HepG2 (cell line): ENCODE data around the gene TNPO3. TPM values are rescaled to one million over a fixed set of nuclear protein-coding genes. Genes with fewer than 3 reads are reported as not detected.

Experiments used
- ATAC-seq: fragments of 200-7000 bp; cut with Tn5 transposase; 3 replicates; pipeline ENCODE4 v1.9.1; 2020; ENCODE audit warnings: mild to moderate bottlenecking, moderate library complexity
- BruUV-seq: library from RNA; stranded (reverse); fragments of 400-500 nt; replicated peaks from 2 replicates; lab custom pipeline; 2021; lab: Mats Ljungman, UMichigan
- CTCF ChIA-PET: fragments of 300-600 bp; formaldehyde crosslinking; extraction: SDS; loops from one replicate; lab custom pipeline; 2021; ENCODE audit warnings: low total read pairs, inconsistent platforms, low intra/inter-chr PET ratio; lab: Yijun Ruan, JAX
- POLR2A ChIA-PET: fragments of 350-600 bp; sonication (Branson Sonifier 250); formaldehyde crosslinking; loops from one replicate; lab custom pipeline; 2020; ENCODE audit warnings: antibody characterized with exemption, inconsistent platforms; lab: Yijun Ruan, JAX
- DNase-seq: peaks from one replicate; pipeline ENCODE4 v3.0.0-alpha.2; 2015; ENCODE audit warnings: low spot score
- FAIRE-seq: peaks from 3 replicates; lab custom pipeline; 2011; peaks lifted over from hg19 to GRCh38; lab: Jason Lieb, UNC
- H2AFZ ChIP-seq: one replicate; pipeline ENCODE4 v1.6.1; 2011; ENCODE audit warnings: low read length, inconsistent platforms
- H3K27ac ChIP-seq: fragments of 300-600 bp; 3 replicates; pipeline ENCODE4 v1.8.0; 2011; ENCODE audit warnings: mixed run types, mild to moderate bottlenecking, mixed read lengths, low read length, inconsistent platforms; ENCODE audit not compliant: insufficient read depth; ENCODE audit errors: extremely low read length
- H3K27me3 ChIP-seq, 2 experiments: fragments of 200-600 bp in 1 of 2; 2 replicates in 1 of 2; 3 replicates in 1 of 2; pipeline versions ENCODE4 v1.6.0 to v1.8.0; 2011; ENCODE audit warnings: low read length in 2 of 2, mild to moderate bottlenecking in 2 of 2, moderate library complexity in 2 of 2, inconsistent platforms in 1 of 2; ENCODE audit not compliant: insufficient read depth in 2 of 2, control insufficient read depth in 1 of 2
- H3K36me3 ChIP-seq, 2 experiments: fragments of 200-600 bp in 1 of 2; replicated peaks in 1 of 2; 2 replicates in 1 of 2; 3 replicates in 1 of 2; pipeline versions ENCODE4 v1.5.1 to v1.8.0; 2011; ENCODE audit warnings: low read length in 2 of 2, inconsistent platforms in 1 of 2; ENCODE audit not compliant: insufficient read depth in 2 of 2, control insufficient read depth in 1 of 2
- H3K4me1 ChIP-seq: 2 replicates; pipeline ENCODE4 v1.5.1; 2012; ENCODE audit warnings: low read length, inconsistent platforms; ENCODE audit not compliant: insufficient read depth
- H3K4me2 ChIP-seq: 2 replicates; pipeline ENCODE4 v1.6.0; 2011; ENCODE audit warnings: low read depth, low read length, inconsistent platforms
- H3K4me3 ChIP-seq, 3 experiments: fragments of 200-600 bp in 1 of 3; sonication (generic), shearing (Covaris generic) in 1 of 3; replicated peaks in 1 of 3; 2 replicates each; pipeline ENCODE4 v1.5.1; 2011 to 2016; ENCODE audit warnings: low read length in 3 of 3, inconsistent platforms in 2 of 3, low read depth in 2 of 3, mild to moderate bottlenecking in 2 of 3, control low read depth in 1 of 3, mixed read lengths in 1 of 3; ENCODE audit not compliant: insufficient read depth in 1 of 3
- H3K79me2 ChIP-seq: one replicate; pipeline ENCODE4 v1.6.1; 2011; ENCODE audit warnings: low read length, inconsistent platforms; ENCODE audit not compliant: insufficient read depth
- H3K9ac ChIP-seq: 2 replicates; pipeline ENCODE4 v1.6.0; 2011; ENCODE audit warnings: mild to moderate bottlenecking, low read depth, low read length, inconsistent platforms; ENCODE audit not compliant: insufficient read depth
- H3K9me3 ChIP-seq: 2 replicates; pipeline ENCODE4 v1.5.1; 2012; ENCODE audit warnings: mild to moderate bottlenecking, low read length
- H4K20me1 ChIP-seq: 2 replicates; pipeline ENCODE4 v1.6.0; 2011; ENCODE audit warnings: inconsistent platforms, mild to moderate bottlenecking, low read length, moderate library complexity; ENCODE audit not compliant: insufficient read depth
- FOSL2 ChIP-seq: sonication (generic); formaldehyde crosslinking; IDR thresholded peaks from 2 replicates; pipeline ENCODE4 v1.4.0; 2020; ENCODE audit warnings: missing genetic modification reagents
- FOXO1 ChIP-seq: sonication (generic); formaldehyde crosslinking; IDR thresholded peaks from 2 replicates; pipeline ENCODE4 v1.4.0; 2020; ENCODE audit warnings: missing genetic modification reagents
- GABPB1 ChIP-seq: IDR thresholded peaks from 2 replicates; pipeline ENCODE4 v1.6.1; 2016; ENCODE audit warnings: mild to moderate bottlenecking, missing genetic modification reagents, moderate library complexity, missing compliant biosample characterization
- HOXA5 ChIP-seq: sonication (generic); formaldehyde crosslinking; IDR thresholded peaks from 2 replicates; pipeline ENCODE4 v1.4.0; 2020; ENCODE audit warnings: missing genetic modification reagents
- ZNF20 ChIP-seq: sonication (generic); formaldehyde crosslinking; IDR thresholded peaks from 2 replicates; pipeline ENCODE4 v1.4.0; 2020; ENCODE audit warnings: mild to moderate bottlenecking, moderate library complexity, missing genetic modification reagents
- ZNF619 ChIP-seq: sonication (generic); formaldehyde crosslinking; IDR thresholded peaks from 2 replicates; pipeline ENCODE4 v1.4.0; 2020; ENCODE audit warnings: mild to moderate bottlenecking, missing genetic modification reagents
- WGBS: methylation state at CpG from one replicate; pipeline ENCODE4 v1.1.6; 2017; ENCODE audit warnings: low lambda C conversion rate; 5-methylcytosine and 5-hydroxymethylcytosine counted together
- in situ Hi-C: cut with HindIII; loops from 2 replicates; pipeline ENCODE4 v1.10.0; 2017; ENCODE audit warnings: low pct_unique_long_range_greater_than_20kb; ENCODE audit not compliant: extremely low pct_ligation_motif_present
- intact Hi-C: fragments of 100-400 bp; cut with micrococcal nuclease; formaldehyde crosslinking; loops from one replicate; pipeline ENCODE4 v1.10.0; 2022; ENCODE audit not compliant: unreplicated experiment
- polyA plus RNA-seq, 8 experiments: library from polyadenylated mRNA; depleted of rRNA in 3 of 8; stranded (reverse) in 7 of 8; unstranded in 1 of 8; fragments of >200 nt; fragmentation: Illumina TruSeq in 4 of 8; extraction: Trizol in 4 of 8; gene quantifications; 2 replicates each; pipeline versions ENCODE4 v1.2.1 to v1.2.3, GENCODE V29; 2011 to 2016; ENCODE audit warnings: low read depth in 4 of 8, missing spikeins in 1 of 8, mixed read lengths in 1 of 8; ENCODE audit not compliant: insufficient read depth in 1 of 8
- total RNA-seq, 5 experiments: library from RNA; depleted of rRNA; stranded (reverse); fragments of >200 nt; fragmentation: Illumina TruSeq; extraction: Trizol; gene quantifications; 2 replicates each; pipeline ENCODE4 v1.2.3, GENCODE V29; 2016; ENCODE audit warnings: low read depth in 1 of 5
- TF ChIP-seq, protein P1 (sequence below): sonication (generic); formaldehyde crosslinking; IDR thresholded peaks from 2 replicates; pipeline ENCODE4 v1.5.1; 2020; ENCODE audit warnings: mild to moderate bottlenecking, missing genetic modification reagents, moderate library complexity
- TF ChIP-seq, protein P2 (sequence below): sonication (generic); formaldehyde crosslinking; IDR thresholded peaks from 2 replicates; pipeline ENCODE4 v1.8.0; 2022; ENCODE audit warnings: missing genetic modification reagents, mild to moderate bottlenecking, inconsistent platforms, borderline replicate concordance
- TF ChIP-seq, protein P3 (sequence below): sonication (generic); formaldehyde crosslinking; conservative IDR thresholded peaks from 2 replicates; pipeline ENCODE4 v1.4.0; 2020; ENCODE audit warnings: missing genetic modification reagents
- TF ChIP-seq, protein P4 (sequence below): sonication (generic); formaldehyde crosslinking; IDR thresholded peaks from 2 replicates; pipeline ENCODE4 v1.4.0; 2020; ENCODE audit warnings: mild to moderate bottlenecking, missing genetic modification reagents

TNPO3 gene
- total and polyA plus RNA-seq, 2 of the 13 experiments (the other 11 are each of a cell fraction or from before 2014, with no cell fraction given), result 23.8 to 44.6 TPM

DNA sequence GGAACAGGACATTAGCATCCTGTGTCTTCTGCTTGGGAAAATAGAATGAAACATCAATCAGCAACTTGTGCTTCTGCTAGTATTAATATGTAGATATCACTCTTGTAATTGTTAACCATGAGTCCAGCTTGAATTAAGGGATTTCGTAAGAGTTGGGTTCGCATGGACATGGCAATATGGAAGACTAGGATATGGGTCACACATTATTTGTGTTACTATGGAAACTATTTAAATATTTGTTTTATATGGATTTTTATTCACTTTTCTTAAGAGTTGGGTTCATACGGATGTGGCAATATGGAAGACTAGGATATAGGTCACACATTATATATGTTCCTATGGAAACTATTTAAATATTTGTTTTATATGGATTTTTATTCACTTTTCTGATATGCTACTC lies 24.5 kb downstream of the TNPO3 start:
- Histone ChIP-seq H3K27me3 (no peaks in the 10 kb centered on the region), H3K9me3 (no peaks in the 10 kb centered on the region), H3K79me2 (peaks cover 47% of the 10 kb centered on the region), H3K4me1 (no peaks in the 10 kb centered on the region), H3K36me3 (peaks cover 9 to 48% of the 10 kb centered on the region in 2 experiments), H2AFZ (no peak overlapping the region), H3K9ac (no peak overlapping the region), H4K20me1 (no peaks in the 10 kb centered on the region; the same call in 1 of the 2 replicates), H3K4me3 (no peak overlapping the region), H3K4me2 (no peak overlapping the region), H3K27ac (no peak overlapping the region)
- FAIRE-seq (no peak), DNase-seq (no peak), ATAC-seq (no peak)
- 99% methylated on average over 3 of the region's 3 CpGs for WGBS
- CTCF ChIA-PET, result no interaction called here
- no TSS peak for BruUV-seq
- intact Hi-C loops (no loop called here), in situ Hi-C loops (no loop called here)
- POLR2A ChIA-PET, result no interaction called here
- TF ChIP-seq, protein P1, sequence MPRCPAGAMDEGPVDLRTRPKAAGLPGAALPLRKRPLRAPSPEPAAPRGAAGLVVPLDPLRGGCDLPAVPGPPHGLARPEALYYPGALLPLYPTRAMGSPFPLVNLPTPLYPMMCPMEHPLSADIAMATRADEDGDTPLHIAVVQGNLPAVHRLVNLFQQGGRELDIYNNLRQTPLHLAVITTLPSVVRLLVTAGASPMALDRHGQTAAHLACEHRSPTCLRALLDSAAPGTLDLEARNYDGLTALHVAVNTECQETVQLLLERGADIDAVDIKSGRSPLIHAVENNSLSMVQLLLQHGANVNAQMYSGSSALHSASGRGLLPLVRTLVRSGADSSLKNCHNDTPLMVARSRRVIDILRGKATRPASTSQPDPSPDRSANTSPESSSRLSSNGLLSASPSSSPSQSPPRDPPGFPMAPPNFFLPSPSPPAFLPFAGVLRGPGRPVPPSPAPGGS, result no peak
- TF ChIP-seq FOSL2 (no peak), HOXA5 (CRISPR knock-in tag) (no peak), GABPB1 (no peak), FOXO1 (no peak), ZNF619 (CRISPR knock-in tag) (no peak), ZNF20 (CRISPR knock-in tag) (no peak)
- TF ChIP-seq, protein P2, sequence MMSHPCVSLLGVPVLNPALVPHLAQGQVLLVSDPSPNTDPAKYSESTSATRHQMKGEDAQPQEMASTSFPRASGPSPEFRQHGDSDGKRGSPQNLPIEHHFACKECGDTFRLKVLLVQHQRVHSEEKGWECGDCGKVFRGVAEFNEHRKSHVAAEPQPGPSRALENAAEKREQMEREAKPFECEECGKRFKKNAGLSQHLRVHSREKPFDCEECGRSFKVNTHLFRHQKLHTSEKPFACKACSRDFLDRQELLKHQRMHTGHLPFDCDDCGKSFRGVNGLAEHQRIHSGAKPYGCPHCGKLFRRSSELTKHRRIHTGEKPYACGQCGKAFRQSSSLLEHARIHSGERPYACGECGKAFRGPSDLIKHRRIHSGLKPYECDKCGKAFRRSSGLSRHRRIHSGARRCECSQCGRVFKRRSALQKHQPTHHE (CRISPR knock-in tag), result no peak
- TF ChIP-seq, protein P3, sequence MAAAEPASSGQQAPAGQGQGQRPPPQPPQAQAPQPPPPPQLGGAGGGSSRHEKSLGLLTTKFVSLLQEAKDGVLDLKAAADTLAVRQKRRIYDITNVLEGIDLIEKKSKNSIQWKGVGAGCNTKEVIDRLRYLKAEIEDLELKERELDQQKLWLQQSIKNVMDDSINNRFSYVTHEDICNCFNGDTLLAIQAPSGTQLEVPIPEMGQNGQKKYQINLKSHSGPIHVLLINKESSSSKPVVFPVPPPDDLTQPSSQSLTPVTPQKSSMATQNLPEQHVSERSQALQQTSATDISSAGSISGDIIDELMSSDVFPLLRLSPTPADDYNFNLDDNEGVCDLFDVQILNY, result no peak
- TF ChIP-seq, protein P4, sequence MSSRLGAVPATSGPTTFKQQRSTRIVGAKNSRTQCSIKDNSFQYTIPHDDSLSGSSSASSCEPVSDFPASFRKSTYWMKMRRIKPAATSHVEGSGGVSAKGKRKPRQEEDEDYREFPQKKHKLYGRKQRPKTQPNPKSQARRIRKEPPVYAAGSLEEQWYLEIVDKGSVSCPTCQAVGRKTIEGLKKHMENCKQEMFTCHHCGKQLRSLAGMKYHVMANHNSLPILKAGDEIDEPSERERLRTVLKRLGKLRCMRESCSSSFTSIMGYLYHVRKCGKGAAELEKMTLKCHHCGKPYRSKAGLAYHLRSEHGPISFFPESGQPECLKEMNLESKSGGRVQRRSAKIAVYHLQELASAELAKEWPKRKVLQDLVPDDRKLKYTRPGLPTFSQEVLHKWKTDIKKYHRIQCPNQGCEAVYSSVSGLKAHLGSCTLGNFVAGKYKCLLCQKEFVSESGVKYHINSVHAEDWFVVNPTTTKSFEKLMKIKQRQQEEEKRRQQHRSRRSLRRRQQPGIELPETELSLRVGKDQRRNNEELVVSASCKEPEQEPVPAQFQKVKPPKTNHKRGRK, result no peak
